Mammary epithelial cell (primary cell): Measurements from ENCODE around the gene PODXL2.

ENCODE experiments used
- EZH2 ChIP-seq: IDR thresholded peaks from 2 replicates; pipeline ENCODE4 v1.6.1; 2012; ENCODE audit warnings: low read length, inconsistent platforms, borderline replicate concordance
- TF ChIP-seq, protein P1 (sequence below), 2 donors: IDR thresholded peaks in 1 of 2; conservative IDR thresholded peaks in 1 of 2; 2 replicates each; pipeline ENCODE4 v1.5.1; 2011 to 2012; ENCODE audit warnings: inconsistent platforms in 2 of 2, low read length in 2 of 2, mild to moderate bottlenecking in 2 of 2, control low read depth in 1 of 2, low read depth in 1 of 2; ENCODE audit not compliant: insufficient read depth in 1 of 2; ENCODE audit errors: extremely low read depth in 1 of 2

DNA sequence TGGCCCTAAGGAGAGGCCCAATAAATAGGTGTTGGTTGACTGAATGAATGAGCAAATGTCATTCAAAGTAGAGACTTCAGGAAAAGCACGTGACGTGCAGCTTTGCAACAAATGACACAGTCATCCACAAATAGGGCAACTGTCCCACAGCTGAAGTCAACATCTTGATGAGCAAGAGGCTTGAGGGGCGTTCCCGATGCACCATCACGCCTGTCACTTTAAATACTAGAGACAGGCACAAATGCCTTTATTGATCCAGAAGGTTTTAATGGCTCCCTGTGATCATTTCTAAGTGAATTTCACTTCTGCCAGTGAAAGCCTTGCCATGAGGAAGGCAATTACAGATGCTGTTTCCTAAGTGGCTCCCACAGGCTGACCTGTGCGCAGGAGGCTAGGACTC lies 87.4 kb downstream of the PODXL2 start:
- TF ChIP-seq, protein P1, sequence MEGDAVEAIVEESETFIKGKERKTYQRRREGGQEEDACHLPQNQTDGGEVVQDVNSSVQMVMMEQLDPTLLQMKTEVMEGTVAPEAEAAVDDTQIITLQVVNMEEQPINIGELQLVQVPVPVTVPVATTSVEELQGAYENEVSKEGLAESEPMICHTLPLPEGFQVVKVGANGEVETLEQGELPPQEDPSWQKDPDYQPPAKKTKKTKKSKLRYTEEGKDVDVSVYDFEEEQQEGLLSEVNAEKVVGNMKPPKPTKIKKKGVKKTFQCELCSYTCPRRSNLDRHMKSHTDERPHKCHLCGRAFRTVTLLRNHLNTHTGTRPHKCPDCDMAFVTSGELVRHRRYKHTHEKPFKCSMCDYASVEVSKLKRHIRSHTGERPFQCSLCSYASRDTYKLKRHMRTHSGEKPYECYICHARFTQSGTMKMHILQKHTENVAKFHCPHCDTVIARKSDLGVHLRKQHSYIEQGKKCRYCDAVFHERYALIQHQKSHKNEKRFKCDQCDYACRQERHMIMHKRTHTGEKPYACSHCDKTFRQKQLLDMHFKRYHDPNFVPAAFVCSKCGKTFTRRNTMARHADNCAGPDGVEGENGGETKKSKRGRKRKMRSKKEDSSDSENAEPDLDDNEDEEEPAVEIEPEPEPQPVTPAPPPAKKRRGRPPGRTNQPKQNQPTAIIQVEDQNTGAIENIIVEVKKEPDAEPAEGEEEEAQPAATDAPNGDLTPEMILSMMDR (conservative IDR thresholded peaks at IDR 0.05 in 1 of 2, IDR thresholded peaks at IDR 0.05 in 1 of 2; ENCODE audit: extremely low read depth in 1 of 2, insufficient read depth in 1 of 2, low read depth in 1 of 2, low read length in 2 of 2): no peak
- no peak for TF ChIP-seq EZH2
